ENCODE data around the gene GRID1. TPM values are rescaled to one million over a fixed set of nuclear protein-coding genes. Genes with fewer than 3 reads are reported as not detected.
A peak's percentile ranks its signal among the peaks of the same experiment; 100 is the strongest.

GRID1 gene
- total RNA-seq, 1 donor from 2014 or later = 0.75 TPM

- no peaks in the 10 kb centered on the region for H3K4me1 ChIP-seq (ENCODE audit: insufficient read depth, low read length)
- H3K9me3 Mint-ChIP-seq (ENCODE audit: unreplicated experiment) = peaks cover 2% of the 10 kb centered on the region
- no peaks in the 10 kb centered on the region for H3K36me3 ChIP-seq (ENCODE audit: insufficient read depth, low read length)
- H3K4me2 ChIP-seq (ENCODE audit: low read length) = no peak overlapping the region
- no peaks in the 10 kb centered on the region for H3K27me3 ChIP-seq (ENCODE audit: insufficient read depth, low read length)
- H3K4me3 Mint-ChIP-seq (ENCODE audit: unreplicated experiment) = no peak overlapping the region
- H3K27ac Mint-ChIP-seq (ENCODE audit: unreplicated experiment) = no peak overlapping the region
- H2AFZ ChIP-seq (ENCODE audit: low read depth, low read length) = no peak overlapping the region
- no peaks in the 10 kb centered on the region for H3K4me1 Mint-ChIP-seq (ENCODE audit: low read depth, unreplicated experiment)
- H3K27me3 Mint-ChIP-seq (ENCODE audit: low read depth, unreplicated experiment) = peaks cover 18% of the 10 kb centered on the region
- no peak overlapping the region for H3K27ac ChIP-seq (ENCODE audit: low read depth, low read length)
- no peaks in the 10 kb centered on the region for H4K20me1 ChIP-seq (ENCODE audit: insufficient read depth, low read length)
- TF ChIP-seq EZH2 (IDR thresholded peaks at IDR 0.05; ENCODE audit: insufficient read depth, low read length) (no peak), CTCF (IDR thresholded peaks at IDR 0.05; ENCODE audit: insufficient read depth, low read depth, low read length) (peak; percentile 22)
- H3K9me3 ChIP-seq (ENCODE audit: insufficient read depth, low read depth, low read length) = no peaks in the 10 kb centered on the region
- no peaks in the 10 kb centered on the region for H3K36me3 Mint-ChIP-seq (ENCODE audit: low read depth, unreplicated experiment)
- H3K4me3 ChIP-seq (ENCODE audit: insufficient read depth, low read depth, low read length) = no peak overlapping the region
- FAIRE-seq (no peak), DNase-seq (ENCODE audit: low read depth) (peak; percentile 2)
- H3K79me2 ChIP-seq (ENCODE audit: insufficient read depth, low read length) = no peaks in the 10 kb centered on the region
- no peak overlapping the region for H3K9ac ChIP-seq (ENCODE audit: low read length)
Measured at GRCh38 chr10:86100581-86101061, 266.0 kb downstream of the GRID1 start.

GRCh38 chr10:86099542-86100334 lies 266.9 kb downstream of the GRID1 start:
- H3K27me3 ChIP-seq (ENCODE audit: insufficient read depth, low read length) = no peaks in the 10 kb centered on the region
- no peak overlapping the region for H3K27ac ChIP-seq (ENCODE audit: low read depth, low read length)
- no peaks in the 10 kb centered on the region for H3K36me3 ChIP-seq (ENCODE audit: insufficient read depth, low read length)
- no peak overlapping the region for H3K4me2 ChIP-seq (ENCODE audit: low read length)
- Mint-ChIP-seq H3K4me1 (ENCODE audit: low read depth, unreplicated experiment) (no peaks in the 10 kb centered on the region), H3K27ac (ENCODE audit: unreplicated experiment) (no peak overlapping the region), H3K36me3 (ENCODE audit: low read depth, unreplicated experiment) (no peaks in the 10 kb centered on the region), H3K9me3 (ENCODE audit: unreplicated experiment) (peaks cover 2% of the 10 kb centered on the region), H3K4me3 (ENCODE audit: unreplicated experiment) (no peak overlapping the region), H3K27me3 (ENCODE audit: low read depth, unreplicated experiment) (peaks cover 11% of the 10 kb centered on the region)
- no peak overlapping the region for H2AFZ ChIP-seq (ENCODE audit: low read depth, low read length)
- H4K20me1 ChIP-seq (ENCODE audit: insufficient read depth, low read length) = no peaks in the 10 kb centered on the region
- no peak overlapping the region for H3K4me3 ChIP-seq (ENCODE audit: insufficient read depth, low read depth, low read length)
- no peaks in the 10 kb centered on the region for H3K9me3 ChIP-seq (ENCODE audit: insufficient read depth, low read depth, low read length)
- no peaks in the 10 kb centered on the region for H3K79me2 ChIP-seq (ENCODE audit: insufficient read depth, low read length)
- no peak for TF ChIP-seq EZH2 (IDR thresholded peaks at IDR 0.05; ENCODE audit: insufficient read depth, low read length)
- TF ChIP-seq CTCF (IDR thresholded peaks at IDR 0.05; ENCODE audit: insufficient read depth, low read depth, low read length) = no peak
- no peak overlapping the region for H3K9ac ChIP-seq (ENCODE audit: low read length)
- no peaks in the 10 kb centered on the region for H3K4me1 ChIP-seq (ENCODE audit: insufficient read depth, low read length)
- no peak for DNase-seq (ENCODE audit: low read depth)
- FAIRE-seq = no peak
